ENCODE data around the gene ESD.

GRCh38 chr13:46731535-46731934 is 65.4 kb downstream of the ESD start:
- TF ChIP-seq MEF2A (IDR thresholded peaks at IDR 0.05; ENCODE audit: insufficient read depth, low read depth, low read length) = no peak
- no peak for TF ChIP-seq SMC3 (IDR thresholded peaks at IDR 0.05; ENCODE audit: borderline replicate concordance, low read length)
- no peak for TF ChIP-seq ZNF217 (IDR thresholded peaks at IDR 0.05)
- no peak for TF ChIP-seq ETV6 (conservative IDR thresholded peaks at IDR 0.05 in 1 of 2, IDR thresholded peaks at IDR 0.05 in 1 of 2; ENCODE audit: borderline replicate concordance in 1 of 2, low read depth in 1 of 2)
